PC-3 (cell line): ENCODE measurements around the gene ARID1A. TPM values are rescaled to one million over a fixed set of nuclear protein-coding genes. Genes with fewer than 3 reads are reported as not detected.
"Not testable (repeated sequence)": the region's sequence is repeated elsewhere in the genome, so short reads cannot be mapped to it uniquely, and the experiment has no call there.

ENCODE experiments used
- ATAC-seq: fragments of 200-7000 bp; cut with Tn5 transposase; 2 replicates; pipeline ENCODE4 v1.9.1; 2020; ENCODE audit warnings: mild to moderate bottlenecking, moderate library complexity
- BruUV-seq: library from RNA; stranded (reverse); fragments of 400-500 nt; replicated peaks from 2 replicates; lab custom pipeline; 2021; lab: Mats Ljungman, UMichigan
- CTCF ChIA-PET: fragments of 300-600 bp; sonication (Branson Sonifier 250); formaldehyde crosslinking; loops from one replicate; lab custom pipeline; 2022; ENCODE audit warnings: antibody characterized with exemption; lab: Charles Lee
- POLR2A ChIA-PET: fragments of 300-600 bp; sonication (Branson Sonifier 250); formaldehyde crosslinking; loops from one replicate; lab custom pipeline; 2022; ENCODE audit warnings: antibody characterized with exemption; ENCODE audit not compliant: unreplicated experiment; lab: Charles Lee
- DNase-seq: peaks from one replicate; pipeline ENCODE4 v3.0.0-alpha.2; 2015
- H2AFZ ChIP-seq: fragments of 300-600 bp; sonication (generic); 2 replicates; pipeline ENCODE4 v1.6.0; 2016; ENCODE audit warnings: antibody characterized with exemption, low read length
- H3F3A ChIP-seq: fragments of 300-600 bp; sonication (generic); one replicate; pipeline ENCODE4 v1.6.0; 2017; ENCODE audit warnings: antibody characterized with exemption, low read length, control low read depth, mild to moderate bottlenecking; ENCODE audit not compliant: unreplicated experiment
- H3K27ac ChIP-seq: fragments of 300-600 bp; sonication (generic); 2 replicates; pipeline ENCODE4 v1.5.1; 2016; ENCODE audit warnings: mild to moderate bottlenecking, low read length
- H3K27me3 ChIP-seq: fragments of 300-600 bp; sonication (generic); 2 replicates; pipeline ENCODE4 v1.6.1; 2016; ENCODE audit warnings: low read length, mixed read lengths
- H3K36me3 ChIP-seq: fragments of 300-600 bp; sonication (generic); 2 replicates; pipeline ENCODE4 v1.6.1; 2016; ENCODE audit warnings: low read depth, mixed run types, low read length, mixed read lengths
- H3K4me1 ChIP-seq: fragments of 300-600 bp; sonication (generic); 2 replicates; pipeline ENCODE4 v1.5.1; 2016; ENCODE audit warnings: low read length; ENCODE audit not compliant: insufficient read depth
- H3K4me2 ChIP-seq: fragments of 300-600 bp; sonication (generic); 2 replicates; pipeline ENCODE4 v1.6.0; 2016; ENCODE audit warnings: low read length
- H3K4me3 ChIP-seq: fragments of 300-600 bp; sonication (generic); 2 replicates; pipeline ENCODE4 v1.5.1; 2016; ENCODE audit warnings: mild to moderate bottlenecking, low read length, mixed read lengths
- H3K79me2 ChIP-seq: fragments of 300-600 bp; sonication (generic); 2 replicates; pipeline ENCODE4 v1.6.1; 2017; ENCODE audit warnings: low read length, mixed read lengths
- H3K9ac ChIP-seq: fragments of 300-600 bp; sonication (generic); 2 replicates; pipeline ENCODE4 v1.6.0; 2016; ENCODE audit warnings: mild to moderate bottlenecking, low read length
- H3K9me2 ChIP-seq: fragments of 300-600 bp; sonication (generic); replicated peaks from 2 replicates; pipeline ENCODE4 v1.6.1; 2016; ENCODE audit warnings: mixed run types, low read length, mixed read lengths
- H3K9me3 ChIP-seq: fragments of 300-600 bp; sonication (generic); 2 replicates; pipeline ENCODE4 v1.6.1; 2016; ENCODE audit warnings: low read length, mixed read lengths
- H4K20me1 ChIP-seq: fragments of 300-600 bp; sonication (generic); 2 replicates; pipeline ENCODE4 v1.6.1; 2016; ENCODE audit warnings: low read length, mixed read lengths
- EZH2 ChIP-seq: fragments of 300-600 bp; sonication (generic); IDR thresholded peaks from one replicate; pipeline ENCODE4 v1.6.1; 2017; ENCODE audit warnings: antibody characterized with exemption, mild to moderate bottlenecking, low read length; ENCODE audit not compliant: unreplicated experiment
- EZH2phosphoT487 ChIP-seq: fragments of 300-600 bp; sonication (generic); IDR thresholded peaks from 2 replicates; pipeline ENCODE4 v1.6.1; 2018; ENCODE audit warnings: mild to moderate bottlenecking, antibody characterized with exemption, low read length, borderline replicate concordance
- intact Hi-C: fragments of 100-400 bp; cut with micrococcal nuclease; formaldehyde crosslinking; loops from 2 replicates; pipeline ENCODE4 v1.9.0; 2023
- total RNA-seq: library from RNA; depleted of rRNA; stranded (reverse); fragments of >200 nt; gene quantifications from 2 replicates; pipeline ENCODE4 v1.2.3, GENCODE V29; 2014
- TF ChIP-seq, protein P1 (sequence below): fragments of 300-600 bp; sonication (generic); conservative IDR thresholded peaks from 2 replicates; pipeline ENCODE4 v1.5.1; 2017; ENCODE audit warnings: antibody characterized with exemption, low read depth, mild to moderate bottlenecking, low read length

Gene ARID1A
- total RNA-seq, 1 experiment from 2014 or later: 43.8 TPM

DNA sequence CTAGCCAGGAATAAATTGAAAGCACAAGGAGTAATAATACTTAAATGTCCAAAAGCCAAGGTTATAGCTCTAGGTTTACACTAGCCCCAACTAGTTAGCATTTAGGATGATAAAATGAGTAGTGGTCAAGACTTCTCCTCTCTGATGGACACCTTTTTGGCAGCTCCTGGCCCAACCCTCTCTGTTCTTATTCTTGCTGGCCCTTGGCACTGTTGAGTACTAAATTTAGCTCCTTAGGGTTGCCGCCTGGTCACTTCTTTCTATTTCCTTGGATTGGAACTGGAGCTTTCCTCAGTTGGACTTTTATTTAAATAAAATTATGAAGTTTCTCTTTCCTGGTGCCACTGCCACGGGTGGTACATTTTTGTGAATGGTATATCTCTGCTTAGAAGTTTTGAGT lies 28.3 kb downstream of the ARID1A start:
- H3K9me3 ChIP-seq: no peaks in the 10 kb centered on the region
- H3K4me2 ChIP-seq: no peak overlapping the region
- H4K20me1 ChIP-seq: peaks cover 52% of the 10 kb centered on the region
- H3K79me2 ChIP-seq: peaks cover 100% of the 10 kb centered on the region
- ATAC-seq (no peak), DNase-seq (no peak)
- no peaks in the 10 kb centered on the region for H3K27me3 ChIP-seq
- no TSS peak for BruUV-seq
- H3K9me2 ChIP-seq: no peaks in the 10 kb centered on the region
- no peaks in the 10 kb centered on the region for H3F3A ChIP-seq
- H3K36me3 ChIP-seq: peaks cover 3% of the 10 kb centered on the region; the same call in 1 of the 2 replicates
- ChIA-PET POLR2A (interaction anchor here (0.6 kb wide), 1 partner anchor 322 kb away, joined by 3 read pairs; no protein-coding TSS in a partner anchor), CTCF (interaction anchor here (0.8 kb wide), 1 partner anchor 18 kb away, joined by 5 read pairs; no protein-coding TSS in a partner anchor)
- TF ChIP-seq, protein P1, sequence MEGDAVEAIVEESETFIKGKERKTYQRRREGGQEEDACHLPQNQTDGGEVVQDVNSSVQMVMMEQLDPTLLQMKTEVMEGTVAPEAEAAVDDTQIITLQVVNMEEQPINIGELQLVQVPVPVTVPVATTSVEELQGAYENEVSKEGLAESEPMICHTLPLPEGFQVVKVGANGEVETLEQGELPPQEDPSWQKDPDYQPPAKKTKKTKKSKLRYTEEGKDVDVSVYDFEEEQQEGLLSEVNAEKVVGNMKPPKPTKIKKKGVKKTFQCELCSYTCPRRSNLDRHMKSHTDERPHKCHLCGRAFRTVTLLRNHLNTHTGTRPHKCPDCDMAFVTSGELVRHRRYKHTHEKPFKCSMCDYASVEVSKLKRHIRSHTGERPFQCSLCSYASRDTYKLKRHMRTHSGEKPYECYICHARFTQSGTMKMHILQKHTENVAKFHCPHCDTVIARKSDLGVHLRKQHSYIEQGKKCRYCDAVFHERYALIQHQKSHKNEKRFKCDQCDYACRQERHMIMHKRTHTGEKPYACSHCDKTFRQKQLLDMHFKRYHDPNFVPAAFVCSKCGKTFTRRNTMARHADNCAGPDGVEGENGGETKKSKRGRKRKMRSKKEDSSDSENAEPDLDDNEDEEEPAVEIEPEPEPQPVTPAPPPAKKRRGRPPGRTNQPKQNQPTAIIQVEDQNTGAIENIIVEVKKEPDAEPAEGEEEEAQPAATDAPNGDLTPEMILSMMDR: no peak
- no peak for TF ChIP-seq EZH2
- TF ChIP-seq EZH2phosphoT487: no peak
- H3K4me3 ChIP-seq: no peak overlapping the region
- H3K27ac ChIP-seq: no peak overlapping the region
- H3K9ac ChIP-seq: no peak overlapping the region
- H2AFZ ChIP-seq: no peak overlapping the region
- intact Hi-C loops: no loop called here
- H3K4me1 ChIP-seq: peaks cover 52% of the 10 kb centered on the region

DNA sequence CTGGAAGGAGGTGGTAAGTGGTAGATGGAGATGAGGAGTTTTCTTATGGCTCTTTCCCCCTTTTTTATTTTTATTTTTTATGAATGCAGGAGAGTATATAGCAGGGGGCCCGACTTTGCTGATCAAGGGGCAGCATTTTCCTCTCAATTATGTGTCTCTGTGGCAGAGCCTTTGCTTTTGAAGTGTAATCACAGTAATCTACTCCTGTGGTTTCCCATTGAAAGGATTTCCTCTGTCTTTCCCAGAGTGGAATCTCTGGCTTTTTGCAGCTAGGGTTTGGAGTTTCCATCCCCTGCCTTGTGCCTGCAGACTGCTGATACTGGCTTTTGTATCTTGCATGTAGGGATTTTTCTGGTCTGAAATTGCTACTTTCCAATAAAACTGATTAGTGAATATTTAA lies 29.1 kb downstream of the ARID1A start:
- peaks cover 100% of the 10 kb centered on the region for H3K79me2 ChIP-seq
- DNase-seq (no peak), ATAC-seq (no peak)
- H3K9ac ChIP-seq: no peak overlapping the region
- no TSS peak for BruUV-seq
- peaks cover 53% of the 10 kb centered on the region for H3K4me1 ChIP-seq
- POLR2A ChIA-PET: no interaction called here
- H2AFZ ChIP-seq: no peak overlapping the region
- CTCF ChIA-PET: no interaction called here
- no peaks in the 10 kb centered on the region for H3F3A ChIP-seq
- H3K9me2 ChIP-seq: no peaks in the 10 kb centered on the region
- TF ChIP-seq, protein P1: no peak
- TF ChIP-seq EZH2 (no peak), EZH2phosphoT487 (no peak)
- peaks cover 57% of the 10 kb centered on the region for H4K20me1 ChIP-seq
- no peaks in the 10 kb centered on the region for H3K27me3 ChIP-seq
- H3K36me3 ChIP-seq: peaks cover 7% of the 10 kb centered on the region; the same call in 1 of the 2 replicates
- H3K27ac ChIP-seq: no peak overlapping the region
- no peaks in the 10 kb centered on the region for H3K9me3 ChIP-seq
- intact Hi-C loops: no loop called here
- H3K4me2 ChIP-seq: no peak overlapping the region
- no peak overlapping the region for H3K4me3 ChIP-seq

DNA sequence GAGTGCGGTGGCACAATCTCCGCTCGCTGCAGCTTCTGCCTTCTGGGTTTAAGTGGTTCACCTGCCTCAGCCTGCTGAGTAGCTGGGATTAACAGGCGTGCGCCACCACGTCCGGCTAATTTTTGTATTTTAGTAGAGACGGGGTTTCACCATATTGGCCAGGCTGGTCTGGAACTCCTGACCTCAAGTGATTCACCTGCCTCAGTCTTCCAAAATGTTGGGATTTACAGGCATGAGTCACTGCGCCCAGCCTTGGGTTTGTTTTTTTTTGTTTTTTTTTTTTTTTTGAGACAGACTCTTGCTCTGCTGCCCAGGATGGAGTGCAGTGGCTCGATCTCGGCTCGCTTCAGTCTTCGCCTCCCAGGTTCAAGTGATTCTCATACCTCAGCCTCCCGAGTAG lies 30.1 kb downstream of the ARID1A start:
- H3K4me3 ChIP-seq, H3K27ac ChIP-seq, H3K9me3 ChIP-seq, BruUV-seq, POLR2A ChIA-PET, ATAC-seq, H3F3A ChIP-seq, H3K27me3 ChIP-seq, H2AFZ ChIP-seq, H3K9me2 ChIP-seq, H3K9ac ChIP-seq, H3K4me2 ChIP-seq, intact Hi-C loops: not testable (repeated sequence)
- H4K20me1 ChIP-seq: peaks cover 57% of the 10 kb centered on the region
- H3K36me3 ChIP-seq: peaks cover 14% of the 10 kb centered on the region
- CTCF ChIA-PET: interaction anchor here (0.7 kb wide), 1 partner anchor 128 kb away, joined by 16 read pairs; no protein-coding TSS in a partner anchor
- peak; percentile 40 for DNase-seq
- H3K79me2 ChIP-seq: peaks cover 99% of the 10 kb centered on the region
- H3K4me1 ChIP-seq: peaks cover 53% of the 10 kb centered on the region
